Activated effector memory CD4-positive, alpha-beta T cell treated with anti-CD3 and anti-CD28 coated beads, Interleukin-2, amount 50 U/mL, for 16 hours (primary cell): ENCODE data around the gene NSUN2.

Source experiments
- DNase-seq: peaks from one replicate; pipeline ENCODE4 v3.0.0-alpha.2; 2020

The NSUN2 gene

GRCh38 chr5:6602441-6602840 is 30.4 kb downstream of the NSUN2 start:
- DNase-seq: no peak

- no peak for DNase-seq
Observed at GRCh38 chr5:6601816-6602215, 31.0 kb downstream of the NSUN2 start.

DNA sequence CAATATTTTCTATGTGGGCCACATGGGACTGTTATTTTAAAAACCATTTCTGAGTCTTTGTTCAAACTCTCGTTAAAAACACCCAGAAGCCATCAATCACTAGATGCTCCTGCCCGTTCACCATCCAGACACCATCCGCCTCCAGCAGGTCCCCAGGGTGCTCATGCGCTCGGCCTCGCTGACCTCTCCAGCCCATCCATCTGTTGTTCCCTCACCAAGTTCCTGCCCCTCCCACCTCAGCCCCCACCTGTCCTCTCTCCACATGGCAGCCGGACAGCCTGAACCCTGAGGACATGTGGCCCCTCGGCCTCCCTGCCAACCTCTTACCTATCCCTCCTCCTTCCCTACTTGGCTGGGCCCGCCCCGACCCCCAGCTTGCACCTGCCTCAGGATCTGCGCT is 31.6 kb downstream of the NSUN2 start:
- DNase-seq: no peak

- DNase-seq: no peak
Observed at GRCh38 chr5:6599739-6600138, 33.1 kb downstream of the NSUN2 start.

DNA sequence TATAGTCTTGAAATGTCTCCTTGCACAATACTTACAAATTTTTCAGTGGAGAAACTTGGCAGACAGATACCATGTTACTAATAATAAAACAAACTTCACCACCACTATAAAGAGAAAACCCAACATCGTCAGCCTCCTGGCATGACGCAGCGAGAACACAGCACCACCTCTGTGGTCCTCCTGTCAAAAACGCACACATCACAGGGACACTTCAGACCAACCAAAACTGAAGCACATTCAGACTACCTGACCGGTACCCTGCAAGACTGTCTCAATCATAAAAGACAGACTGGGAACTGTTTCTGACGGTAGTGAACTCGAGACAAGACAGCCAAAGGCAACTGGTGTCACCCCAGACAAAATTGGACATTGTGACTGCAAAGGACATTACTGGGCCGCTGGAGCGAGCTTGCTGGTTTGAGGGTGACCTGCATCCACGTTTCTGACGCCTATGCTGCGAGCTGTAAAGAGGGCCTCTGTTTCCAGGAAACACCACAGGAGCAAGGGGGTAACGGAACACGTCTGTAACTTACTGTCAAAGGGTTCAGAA is 34.4 kb downstream of the NSUN2 start:
- DNase-seq: no peak

DNA sequence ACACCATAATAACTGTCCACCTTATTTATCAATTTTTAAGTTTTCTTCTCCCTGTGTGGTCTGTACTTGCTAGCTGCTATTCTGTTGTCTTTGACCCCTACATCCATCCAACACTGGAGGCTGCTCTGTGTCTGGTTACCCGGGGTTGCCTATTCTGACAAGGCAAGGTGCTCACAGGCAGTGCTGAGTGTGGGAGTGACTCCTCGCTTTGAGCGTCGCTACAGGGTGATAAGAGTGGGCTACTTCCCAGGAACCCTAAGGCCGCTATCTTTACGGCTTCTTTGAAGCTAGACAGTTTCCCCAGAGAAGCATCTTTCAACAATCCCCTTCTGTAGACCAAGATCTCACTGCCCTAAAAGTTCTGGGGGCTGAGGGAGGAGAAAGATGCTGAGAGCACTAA is 35.3 kb downstream of the NSUN2 start:
- DNase-seq: no peak

DNA sequence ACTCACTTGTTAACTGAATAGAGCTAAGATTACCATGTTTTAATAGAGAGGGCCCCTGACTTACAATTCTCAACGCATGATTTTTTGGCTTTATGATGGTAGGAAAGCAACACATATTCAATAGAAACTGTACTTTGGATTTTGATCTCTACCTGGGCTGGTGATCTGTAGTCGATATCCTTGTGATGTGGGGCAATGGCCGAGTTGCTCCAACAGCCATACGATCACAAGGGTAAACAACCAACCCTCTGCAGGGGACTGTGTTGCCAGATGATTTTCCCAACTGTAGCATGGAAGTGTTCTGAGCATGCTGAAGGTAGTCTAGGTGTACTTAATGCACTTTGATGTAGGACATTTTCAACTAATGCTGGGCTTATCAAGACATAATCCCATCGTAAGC is 36.5 kb downstream of the NSUN2 start:
- no peak for DNase-seq

DNA sequence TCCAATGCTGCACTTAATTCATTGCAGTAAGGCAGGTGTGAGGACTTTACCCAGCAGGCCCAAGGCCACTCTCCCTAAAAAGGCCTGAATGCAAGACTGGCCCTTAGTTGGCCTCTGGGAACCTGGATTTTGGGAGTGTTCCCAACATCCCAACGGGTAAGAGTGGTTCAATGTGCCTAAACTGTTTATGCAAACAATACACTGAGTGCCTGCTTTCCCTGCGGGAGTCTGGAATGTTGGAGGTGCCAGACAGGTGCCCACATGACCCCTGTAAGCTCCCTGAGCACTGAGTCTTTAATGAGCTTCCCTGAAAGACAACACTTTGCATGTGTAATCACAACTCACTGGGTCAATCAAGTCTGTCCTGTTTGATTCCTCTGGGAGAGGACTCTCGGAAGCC is 37.4 kb downstream of the NSUN2 start:
- no peak for DNase-seq

DNA sequence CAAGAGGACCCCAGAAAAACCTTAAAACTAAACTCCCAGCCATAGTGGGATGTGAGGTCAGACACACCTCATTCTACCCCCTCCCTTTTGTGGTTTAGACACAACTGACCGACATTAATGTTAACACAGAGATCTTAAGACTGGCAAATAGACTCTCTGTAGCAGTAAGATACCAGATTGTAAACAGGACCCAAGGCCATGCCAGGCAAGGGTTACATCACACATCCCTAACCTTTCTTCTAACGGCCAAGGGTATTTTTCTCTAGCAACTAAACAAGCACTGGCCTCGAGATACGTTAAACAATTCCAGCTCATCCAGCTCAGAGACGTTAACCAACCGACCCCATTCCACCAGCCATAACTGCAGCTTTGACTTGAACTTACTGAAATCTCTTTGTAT is 38.8 kb downstream of the NSUN2 start:
- DNase-seq: no peak

DNA sequence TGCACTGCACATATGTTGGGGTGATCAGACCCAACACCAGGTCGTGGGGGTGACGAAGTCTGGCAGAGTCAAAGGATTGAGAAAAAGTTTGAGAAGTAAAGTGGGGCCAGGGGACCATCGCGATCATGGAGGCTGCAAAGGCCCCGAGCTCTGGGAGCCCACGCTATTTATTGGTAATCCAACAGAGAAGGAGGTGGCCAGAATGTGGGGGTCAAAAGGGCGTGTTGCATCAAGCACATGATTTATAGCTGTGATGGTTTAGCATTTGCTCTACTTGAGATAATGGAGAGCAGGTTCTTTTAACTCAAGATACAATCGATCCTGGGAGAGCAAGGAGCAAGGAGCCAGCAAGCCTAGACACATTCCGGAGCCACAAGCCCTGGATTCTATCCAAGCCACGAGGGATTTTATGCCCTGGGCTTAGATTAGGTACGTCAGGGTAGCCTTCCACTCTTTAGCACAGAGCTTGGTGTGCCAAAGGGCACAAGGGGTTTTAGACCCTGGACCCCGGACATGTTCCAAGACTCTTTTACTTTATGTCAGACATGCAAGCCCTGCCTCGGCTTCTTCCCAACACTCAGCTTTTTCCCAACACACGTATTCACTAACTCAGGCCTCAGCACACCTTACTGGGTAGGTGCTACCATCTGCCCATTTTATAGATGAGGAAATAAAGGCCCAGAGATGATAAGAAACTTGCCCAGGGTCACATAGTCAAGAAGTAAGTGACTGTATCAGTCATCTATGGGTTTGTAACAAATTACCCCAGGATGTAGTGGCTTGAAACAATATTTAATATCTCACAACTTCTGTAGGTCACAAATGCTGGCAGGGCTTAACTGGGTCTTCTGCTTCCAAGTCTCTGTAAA is 39.5 kb downstream of the NSUN2 start:
- no peak for DNase-seq

DNA sequence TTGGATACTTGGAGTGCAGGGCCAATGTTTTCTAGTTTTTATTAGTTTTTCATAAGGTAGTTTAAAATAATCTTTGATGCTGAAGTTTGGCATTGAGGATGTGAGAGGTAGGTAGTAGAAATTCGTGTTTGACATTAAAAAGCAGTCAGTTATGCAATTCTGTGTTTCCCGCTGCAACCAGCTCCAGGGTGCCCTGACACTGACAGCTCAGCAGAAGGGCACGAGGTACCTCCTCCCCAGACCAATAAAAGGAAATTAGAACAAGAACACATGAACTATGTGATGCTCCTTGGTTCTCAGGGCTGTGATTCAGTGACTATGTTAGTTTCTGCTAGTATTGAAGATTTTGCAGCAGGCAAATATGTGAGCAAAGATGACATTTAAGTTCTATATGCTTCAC is 40.2 kb downstream of the NSUN2 start:
- DNase-seq: no peak

DNA sequence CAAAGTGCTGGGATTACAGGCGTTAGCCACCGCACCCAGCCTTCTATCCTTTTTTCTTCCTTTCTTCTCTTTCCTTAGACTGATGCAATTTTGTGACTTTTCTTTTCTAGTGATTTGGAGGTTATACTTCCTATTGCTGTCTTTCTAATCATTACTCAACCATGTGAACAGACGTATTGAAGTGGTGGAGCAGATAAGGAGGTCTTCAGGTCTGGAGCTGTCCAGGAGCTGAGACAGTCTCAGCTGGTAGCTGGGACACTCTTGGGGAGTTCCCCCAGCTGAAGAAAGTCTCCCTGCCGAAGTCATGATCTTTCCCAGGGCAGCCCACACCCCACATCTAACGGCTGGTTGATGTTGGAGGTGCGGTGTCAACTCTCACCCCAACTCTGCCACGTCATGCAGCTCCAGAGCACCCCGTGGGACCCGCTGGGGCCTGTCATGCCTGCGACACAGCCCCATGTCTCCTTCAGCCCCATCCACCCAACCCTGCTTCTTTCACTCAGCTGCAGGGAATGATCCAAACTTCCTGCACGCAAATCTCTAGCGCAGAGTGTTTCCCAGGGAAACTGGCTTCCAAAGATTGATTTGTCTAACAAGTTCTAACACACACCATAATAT is 41.1 kb downstream of the NSUN2 start:
- DNase-seq: no peak

- DNase-seq: no peak
Observed at GRCh38 chr5:6590581-6590980, 42.3 kb downstream of the NSUN2 start.

- DNase-seq: no peak
Observed at GRCh38 chr5:6587171-6587570, 45.7 kb downstream of the NSUN2 start.

GRCh38 chr5:6586647-6587042 is 46.2 kb downstream of the NSUN2 start:
- DNase-seq: no peak

DNA sequence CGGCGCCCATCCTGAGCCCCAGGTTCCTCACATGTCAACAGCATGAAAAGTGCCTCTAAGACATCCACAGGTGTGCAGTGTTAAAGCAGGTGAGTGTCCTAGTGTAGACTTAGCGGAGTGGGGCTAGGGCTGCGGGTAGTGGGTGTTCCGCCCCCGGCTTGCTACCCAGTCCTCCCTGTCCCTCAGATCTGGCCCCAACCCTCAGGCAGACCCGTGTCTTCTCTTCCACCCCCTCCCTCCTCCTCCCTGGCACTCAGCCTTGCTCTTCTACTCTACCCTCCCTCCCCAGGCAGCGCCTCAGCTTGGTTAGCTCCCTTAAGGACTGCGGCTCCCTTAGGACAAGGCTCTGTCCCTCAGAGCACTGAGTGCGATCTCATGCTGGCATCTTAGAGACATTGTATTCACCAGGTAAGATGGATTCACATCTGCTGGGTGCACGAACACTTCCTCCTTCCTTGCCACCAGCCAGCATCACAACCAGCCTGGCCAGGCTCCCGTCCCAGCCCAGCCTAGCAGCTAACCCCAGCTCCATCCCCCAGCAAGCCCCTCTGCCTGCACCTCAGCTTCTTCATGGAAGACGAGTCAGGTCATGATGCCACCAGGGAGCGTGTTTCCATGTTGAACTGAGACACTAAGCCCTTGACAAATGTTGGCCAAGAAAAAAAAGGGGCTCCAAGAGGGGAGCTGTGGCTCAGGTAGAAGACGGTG is 46.8 kb downstream of the NSUN2 start:
- no peak for DNase-seq

- no peak for DNase-seq
Observed at GRCh38 chr5:6585168-6585567, 47.7 kb downstream of the NSUN2 start.

GRCh38 chr5:6584727-6585126 is 48.1 kb downstream of the NSUN2 start:
- DNase-seq: no peak

GRCh38 chr5:6584101-6584645 is 48.7 kb downstream of the NSUN2 start:
- no peak for DNase-seq

GRCh38 chr5:6583049-6583880 is 49.6 kb downstream of the NSUN2 start:
- no peak for DNase-seq

DNA sequence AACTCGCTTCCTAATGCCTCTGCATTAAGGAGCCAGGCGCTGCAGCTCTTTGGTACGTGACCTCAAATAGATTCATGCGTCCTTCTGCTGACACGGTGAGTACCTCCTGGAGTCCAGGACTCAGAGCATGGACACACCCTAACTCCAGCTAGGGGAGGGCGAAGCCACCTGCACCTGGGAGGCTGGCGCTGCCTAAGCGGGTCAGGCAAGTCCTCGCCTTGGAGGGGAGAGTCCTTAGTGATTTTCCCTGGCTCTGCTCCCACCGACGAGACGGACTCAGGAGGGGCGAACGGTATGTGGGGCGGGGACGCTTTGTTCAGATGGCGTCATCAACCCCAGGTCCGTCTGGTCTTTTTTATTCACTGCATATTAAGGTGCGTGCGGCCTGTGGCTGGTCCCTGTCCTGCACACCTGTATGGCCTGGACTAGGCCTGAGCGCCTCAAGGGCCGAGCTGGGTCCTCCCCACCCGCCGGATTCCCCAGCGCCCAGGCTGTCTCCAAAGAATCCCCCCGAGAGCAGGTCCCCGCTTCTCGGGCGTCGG is 50.3 kb downstream of the NSUN2 start:
- DNase-seq: no peak
